Neural progenitor cell (in vitro differentiated cells): Measurements from ENCODE around the gene ENOSF1. TPM values are rescaled to one million over a fixed set of nuclear protein-coding genes. Genes with fewer than 3 reads are reported as not detected.

Experiments used
- DNase-seq: peaks from one replicate; pipeline ENCODE4 v3.0.0-alpha.2; 2016; ENCODE audit warnings: low spot score
- H2AFZ ChIP-seq: fragments of 200-600 bp; sonication (generic); replicated peaks from 2 replicates; pipeline ENCODE4 v1.6.1; 2016; ENCODE audit warnings: antibody characterized with exemption
- H3F3A ChIP-seq: fragments of 200-600 bp; sonication (generic); 2 replicates; pipeline ENCODE4 v1.6.1; 2016; ENCODE audit warnings: antibody characterized with exemption, low read depth
- H3K27ac ChIP-seq: fragments of 200-600 bp; sonication (generic); 2 replicates; pipeline ENCODE4 v1.5.1; 2016; ENCODE audit warnings: mild to moderate bottlenecking
- H3K27me3 ChIP-seq: fragments of 200-600 bp; sonication (generic); 2 replicates; pipeline ENCODE4 v1.6.1; 2016; ENCODE audit warnings: mild to moderate bottlenecking, moderate library complexity
- H3K36me3 ChIP-seq: fragments of 200-600 bp; sonication (generic); 2 replicates; pipeline ENCODE4 v1.5.1; 2016
- H3K4me1 ChIP-seq: fragments of 200-600 bp; sonication (generic); 2 replicates; pipeline ENCODE4 v1.6.1; 2016; ENCODE audit warnings: mixed run types
- H3K4me2 ChIP-seq: fragments of 200-600 bp; sonication (generic); 2 replicates; pipeline ENCODE4 v1.6.1; 2016
- H3K4me3 ChIP-seq: fragments of 200-600 bp; sonication (generic); 2 replicates; pipeline ENCODE4 v1.5.1; 2016
- H3K79me2 ChIP-seq: fragments of 200-600 bp; sonication (generic); 2 replicates; pipeline ENCODE4 v1.6.1; 2016; ENCODE audit warnings: low read depth
- H3K9ac ChIP-seq: fragments of 200-600 bp; sonication (generic); 2 replicates; pipeline ENCODE4 v1.6.1; 2016
- H3K9me3 ChIP-seq: fragments of 200-600 bp; sonication (generic); 2 replicates; pipeline ENCODE4 v1.5.1; 2016; ENCODE audit warnings: low read depth
- H4K20me1 ChIP-seq: fragments of 200-600 bp; sonication (generic); 2 replicates; pipeline ENCODE4 v1.6.1; 2016; ENCODE audit warnings: low read depth
- H3K27ac Mint-ChIP-seq: 3 replicates; pipeline ENCODE4 v1.8.0; 2021; ENCODE audit warnings: mixed read lengths
- H3K27me3 Mint-ChIP-seq: 2 replicates; pipeline ENCODE4 v1.8.0; 2022; ENCODE audit warnings: low read depth, mild to moderate bottlenecking, inconsistent platforms, moderate library complexity, mixed read lengths; ENCODE audit not compliant: insufficient read depth
- H3K36me3 Mint-ChIP-seq: 3 replicates; pipeline ENCODE4 v1.8.0; 2021; ENCODE audit warnings: mixed read lengths
- H3K4me1 Mint-ChIP-seq: 3 replicates; pipeline ENCODE4 v1.8.0; 2021; ENCODE audit warnings: mixed read lengths
- H3K4me3 Mint-ChIP-seq: 3 replicates; pipeline ENCODE4 v1.8.0; 2021; ENCODE audit warnings: mild to moderate bottlenecking, moderate library complexity, mixed read lengths
- H3K9me3 Mint-ChIP-seq: 3 replicates; pipeline ENCODE4 v1.8.0; 2020; ENCODE audit warnings: mixed read lengths
- EZH2 ChIP-seq: fragments of 200-600 bp; sonication (generic); IDR thresholded peaks from 2 replicates; pipeline ENCODE4 v1.6.1; 2017; ENCODE audit warnings: antibody characterized with exemption, mild to moderate bottlenecking, moderate library complexity
- EZH2phosphoT487 ChIP-seq: fragments of 200-600 bp; sonication (generic); IDR thresholded peaks from 2 replicates; pipeline ENCODE4 v1.6.1; 2017; ENCODE audit warnings: antibody characterized with exemption
- total RNA-seq: library from RNA; depleted of rRNA; stranded (reverse); fragments of >200 nt; gene quantifications from 2 replicates; pipeline ENCODE4 v1.2.3, GENCODE V29; 2015; ENCODE audit warnings: low replicate concordance
- TF ChIP-seq, protein P1 (sequence below): fragments of 200-600 bp; sonication (generic); IDR thresholded peaks from 2 replicates; pipeline ENCODE4 v1.5.1; 2017; ENCODE audit warnings: antibody characterized with exemption, mild to moderate bottlenecking

The ENOSF1 gene
- total RNA-seq, 1 donor from 2014 or later, result 29.7 TPM

DNA sequence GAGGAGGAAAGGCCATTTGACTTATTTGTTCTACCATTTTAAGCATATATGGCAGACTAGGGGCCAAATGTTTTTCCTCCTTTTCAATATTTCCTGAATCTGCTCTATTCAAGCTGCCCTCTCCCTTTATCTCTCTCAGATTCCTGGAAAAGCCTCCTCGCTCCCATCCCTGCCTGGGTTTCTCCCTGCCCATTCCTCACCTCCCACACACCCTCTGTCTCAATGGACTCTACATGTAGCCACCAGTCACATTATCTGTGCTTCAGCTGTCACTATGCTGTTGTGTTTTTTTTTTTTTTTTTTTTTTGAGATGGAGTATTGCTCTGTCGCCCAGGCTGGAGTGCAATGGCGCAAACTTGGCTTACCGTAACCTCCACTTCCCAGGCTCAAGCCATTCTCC is 32.0 kb downstream of the ENOSF1 start:
- no peak overlapping the region for H3K4me3 ChIP-seq
- peaks cover 4% of the 10 kb centered on the region for H3F3A ChIP-seq
- H3K27me3 ChIP-seq, result peaks cover 27% of the 10 kb centered on the region
- H3K4me1 ChIP-seq, result peaks cover 2% of the 10 kb centered on the region
- no peaks in the 10 kb centered on the region for H3K36me3 ChIP-seq
- peaks cover 7% of the 10 kb centered on the region for H3K27me3 Mint-ChIP-seq
- peaks cover 9% of the 10 kb centered on the region for H3K4me1 Mint-ChIP-seq
- no peak overlapping the region for H3K27ac ChIP-seq
- TF ChIP-seq, protein P1, sequence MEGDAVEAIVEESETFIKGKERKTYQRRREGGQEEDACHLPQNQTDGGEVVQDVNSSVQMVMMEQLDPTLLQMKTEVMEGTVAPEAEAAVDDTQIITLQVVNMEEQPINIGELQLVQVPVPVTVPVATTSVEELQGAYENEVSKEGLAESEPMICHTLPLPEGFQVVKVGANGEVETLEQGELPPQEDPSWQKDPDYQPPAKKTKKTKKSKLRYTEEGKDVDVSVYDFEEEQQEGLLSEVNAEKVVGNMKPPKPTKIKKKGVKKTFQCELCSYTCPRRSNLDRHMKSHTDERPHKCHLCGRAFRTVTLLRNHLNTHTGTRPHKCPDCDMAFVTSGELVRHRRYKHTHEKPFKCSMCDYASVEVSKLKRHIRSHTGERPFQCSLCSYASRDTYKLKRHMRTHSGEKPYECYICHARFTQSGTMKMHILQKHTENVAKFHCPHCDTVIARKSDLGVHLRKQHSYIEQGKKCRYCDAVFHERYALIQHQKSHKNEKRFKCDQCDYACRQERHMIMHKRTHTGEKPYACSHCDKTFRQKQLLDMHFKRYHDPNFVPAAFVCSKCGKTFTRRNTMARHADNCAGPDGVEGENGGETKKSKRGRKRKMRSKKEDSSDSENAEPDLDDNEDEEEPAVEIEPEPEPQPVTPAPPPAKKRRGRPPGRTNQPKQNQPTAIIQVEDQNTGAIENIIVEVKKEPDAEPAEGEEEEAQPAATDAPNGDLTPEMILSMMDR, result no peak
- TF ChIP-seq EZH2 (no peak), EZH2phosphoT487 (no peak)
- peaks cover 11% of the 10 kb centered on the region for H3K36me3 Mint-ChIP-seq
- H3K4me3 Mint-ChIP-seq, result no peak overlapping the region
- no peak for DNase-seq
- no peaks in the 10 kb centered on the region for H3K79me2 ChIP-seq
- no peak overlapping the region for H2AFZ ChIP-seq
- no peaks in the 10 kb centered on the region for H3K9me3 Mint-ChIP-seq
- H3K4me2 ChIP-seq, result no peak overlapping the region
- peaks cover 48% of the 10 kb centered on the region for H4K20me1 ChIP-seq
- no peak overlapping the region for H3K27ac Mint-ChIP-seq
- no peaks in the 10 kb centered on the region for H3K9me3 ChIP-seq
- no peak overlapping the region for H3K9ac ChIP-seq

DNA sequence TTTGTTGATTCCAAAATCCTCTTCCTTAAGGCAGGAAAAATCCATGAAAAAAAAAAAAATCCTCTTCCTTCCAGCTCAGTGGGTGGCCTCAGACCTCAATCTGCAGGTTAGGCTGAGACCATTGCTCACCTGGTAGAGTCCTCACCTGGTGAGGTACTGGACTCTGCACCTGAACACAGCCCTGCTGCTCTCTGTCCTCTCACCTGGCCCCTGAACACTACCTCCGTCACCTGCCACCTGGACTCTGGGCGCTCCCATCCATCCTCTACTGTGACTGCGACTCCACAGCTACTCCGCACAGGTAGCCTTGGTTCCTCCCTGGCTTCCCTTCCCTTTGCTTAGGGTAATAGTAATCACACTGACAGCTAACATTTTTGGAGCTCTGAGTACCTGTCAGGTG is 32.9 kb downstream of the ENOSF1 start:
- H3K36me3 ChIP-seq, result no peaks in the 10 kb centered on the region
- no peaks in the 10 kb centered on the region for H3K4me1 ChIP-seq
- no peak overlapping the region for H3K9ac ChIP-seq
- Mint-ChIP-seq H3K27me3 (peaks cover 5% of the 10 kb centered on the region), H3K4me1 (peaks cover 3% of the 10 kb centered on the region), H3K4me3 (no peak overlapping the region), H3K9me3 (no peaks in the 10 kb centered on the region), H3K27ac (no peak overlapping the region), H3K36me3 (peaks cover 15% of the 10 kb centered on the region)
- DNase-seq, result no peak
- H3K4me2 ChIP-seq, result no peak overlapping the region
- no peak overlapping the region for H3K27ac ChIP-seq
- no peak overlapping the region for H3K4me3 ChIP-seq
- peaks cover 40% of the 10 kb centered on the region for H4K20me1 ChIP-seq
- H3K9me3 ChIP-seq, result no peaks in the 10 kb centered on the region
- no peaks in the 10 kb centered on the region for H3F3A ChIP-seq
- no peaks in the 10 kb centered on the region for H3K79me2 ChIP-seq
- peaks cover 18% of the 10 kb centered on the region for H3K27me3 ChIP-seq
- H2AFZ ChIP-seq, result no peak overlapping the region
- TF ChIP-seq, protein P1, result no peak
- TF ChIP-seq EZH2phosphoT487, result no peak
- no peak for TF ChIP-seq EZH2

DNA sequence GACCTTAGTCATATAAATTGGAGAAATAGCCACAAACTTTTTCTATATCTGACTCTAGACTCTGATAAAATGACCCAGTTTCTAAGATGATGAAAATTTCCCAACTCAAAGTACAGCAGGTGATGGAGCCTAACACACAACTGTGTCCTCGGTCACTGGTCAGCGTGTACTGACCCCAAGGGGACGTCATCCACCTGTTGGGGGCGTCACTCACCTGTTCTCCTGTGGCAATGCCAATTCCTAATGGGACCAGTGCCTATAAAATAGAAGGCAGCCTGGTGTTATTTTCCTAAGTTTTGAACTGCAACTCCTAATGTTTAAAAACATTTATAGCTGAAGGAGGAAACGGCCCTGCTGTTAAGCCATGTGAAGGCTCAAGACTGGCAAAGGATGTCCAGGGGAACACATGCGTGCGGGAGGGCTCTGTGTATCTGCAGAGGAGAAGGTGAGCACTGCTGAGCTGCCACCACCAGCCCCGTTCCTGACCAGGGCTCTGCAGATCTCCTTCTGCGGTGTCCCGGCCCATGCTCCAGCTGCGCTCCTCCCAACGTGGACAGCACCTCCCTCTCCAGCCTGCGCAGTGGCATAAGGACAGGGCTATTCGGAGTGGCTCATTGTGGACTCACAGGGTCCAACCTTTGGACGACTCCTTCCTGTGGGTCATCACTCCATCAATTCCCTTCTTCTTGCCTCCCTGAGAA is 33.8 kb downstream of the ENOSF1 start:
- no peaks in the 10 kb centered on the region for H3K36me3 ChIP-seq

More for the DNA sequence above, 33.8 kb downstream of the ENOSF1 start:
- Histone ChIP-seq H4K20me1 (peaks cover 33% of the 10 kb centered on the region), H2AFZ (no peak overlapping the region), H3K27ac (no peak overlapping the region), H3K4me1 (no peaks in the 10 kb centered on the region), H3K9me3 (no peaks in the 10 kb centered on the region), H3K79me2 (no peaks in the 10 kb centered on the region), H3K4me3 (no peak overlapping the region), H3K27me3 (peaks cover 10% of the 10 kb centered on the region), H3K9ac (no peak overlapping the region), H3K4me2 (no peak overlapping the region), H3F3A (no peaks in the 10 kb centered on the region)
- peaks cover 1% of the 10 kb centered on the region for H3K4me1 Mint-ChIP-seq
- no peaks in the 10 kb centered on the region for H3K9me3 Mint-ChIP-seq
- H3K27ac Mint-ChIP-seq, result no peak overlapping the region
- H3K36me3 Mint-ChIP-seq, result peaks cover 15% of the 10 kb centered on the region
- H3K27me3 Mint-ChIP-seq, result peaks cover 5% of the 10 kb centered on the region
- H3K4me3 Mint-ChIP-seq, result no peak overlapping the region
- DNase-seq, result no peak
- TF ChIP-seq, protein P1, result peak; percentile 12
- TF ChIP-seq EZH2phosphoT487, result no peak
- no peak for TF ChIP-seq EZH2
